ENCODE data around the gene IMPDH1. TPM values are rescaled to one million over a fixed set of nuclear protein-coding genes. Genes with fewer than 3 reads are reported as not detected.

Gene IMPDH1
- total RNA-seq, 1 donor from 2014 or later = 53.4 TPM

- peak; percentile 72 for DNase-seq (ENCODE audit: low read depth)
- FAIRE-seq = no peak
- H3K4me3 ChIP-seq (ENCODE audit: low read depth, low read length) = peak within 1 kb of the TSS; percentile 68
- H3K27me3 ChIP-seq (ENCODE audit: control insufficient read depth, insufficient read depth, low read length) = peaks cover 2% of the 10 kb centered on the region
- H3K36me3 ChIP-seq (ENCODE audit: control insufficient read depth, insufficient read depth, low read length) = peaks cover 8% of the 10 kb centered on the region
- TF ChIP-seq CTCF (IDR thresholded peaks at IDR 0.05; ENCODE audit: insufficient read depth, low read length, severe bottlenecking) = no peak
Measured at GRCh38 chr7:128343554-128344430, 66.0 kb downstream of the IMPDH1 start, which contains the start of gene RBM28. Gene RBM28 (minus strand): TSS chr7:128343908. CDS start chr7:128343793, 115 bp downstream.

Other genes starting within 250 kb of the IMPDH1 start
- under 0.01 TPM in 2 replicates for gene LEP, start 168.7 kb downstream of the IMPDH1 start, total RNA-seq
- gene RBM28, start 66.1 kb downstream of the IMPDH1 start, total RNA-seq = 17.1 and 18.1 TPM in 2 replicates
- gene PRRT4, start 48.3 kb downstream of the IMPDH1 start, total RNA-seq = under 0.01 and 0.13 TPM in 2 replicates
- gene HILPDA, start 45.9 kb upstream of the IMPDH1 start, total RNA-seq = 41.1 and 70.4 TPM in 2 replicates
- 34.2 and 38.3 TPM in 2 replicates for gene METTL2B, start 66.8 kb upstream of the IMPDH1 start, total RNA-seq